LNCaP clone FGC (cell line): ENCODE data around the gene ZNF670.

Experiments
- DNase-seq: peaks from one replicate; pipeline ENCODE4 v3.0.0-alpha.2; 2011; ENCODE audit warnings: low read depth
- H3K4me3 ChIP-seq: 2 replicates; pipeline ENCODE4 v1.5.1; 2011; ENCODE audit warnings: mild to moderate bottlenecking, low read depth, low read length, control low read depth
- CTCF ChIP-seq: IDR thresholded peaks from 2 replicates; pipeline ENCODE4 v1.5.1; 2012; ENCODE audit warnings: mild to moderate bottlenecking; ENCODE audit not compliant: control insufficient read depth, insufficient read depth; ENCODE audit errors: extremely low read depth

ZNF670 gene

GRCh38 chr1:247115545-247115944, 36.9 kb upstream of the ZNF670 start:
- DNase-seq = no peak
- no peak for TF ChIP-seq CTCF
- no peak overlapping the region for H3K4me3 ChIP-seq

GRCh38 chr1:247115141-247115510, 36.5 kb upstream of the ZNF670 start:
- H3K4me3 ChIP-seq = no peak overlapping the region
- no peak for DNase-seq
- no peak for TF ChIP-seq CTCF

- TF ChIP-seq CTCF = no peak
- H3K4me3 ChIP-seq = no peak overlapping the region
- DNase-seq = no peak
Measured at GRCh38 chr1:247114351-247115140, 35.9 kb upstream of the ZNF670 start.

- DNase-seq = no peak
- no peak overlapping the region for H3K4me3 ChIP-seq
- TF ChIP-seq CTCF = no peak
Measured at GRCh38 chr1:247113733-247114271, 35.2 kb upstream of the ZNF670 start.

- no peak for TF ChIP-seq CTCF
- DNase-seq = no peak
- H3K4me3 ChIP-seq = no peak overlapping the region
Measured at GRCh38 chr1:247113094-247113497, 34.5 kb upstream of the ZNF670 start.

- no peak overlapping the region for H3K4me3 ChIP-seq
- DNase-seq = no peak
- TF ChIP-seq CTCF = no peak
Measured at GRCh38 chr1:247112479-247112781, 33.8 kb upstream of the ZNF670 start.
